Body of pancreas (tissue), 4 donors: ENCODE measurements around the gene PAIP1. TPM values are rescaled to one million over a fixed set of nuclear protein-coding genes. Genes with fewer than 3 reads are reported as not detected.

Experiments used
- ATAC-seq: fragments of 150-250 bp; one replicate; pipeline ENCODE4 v1.9.1; 2016
- DNase-seq, 4 donors: peaks; one replicate each; pipeline ENCODE4 v3.0.0-alpha.2; 2019
- H3K27ac ChIP-seq, 4 donors: fragments of 200-600 bp; sonication (generic); 1 replicate in 3 of 4; 2 replicates in 1 of 4; pipeline versions ENCODE4 v1.5.1 to v1.6.1; 2016 to 2019; ENCODE audit warnings: mild to moderate bottlenecking in 1 of 4, mixed read lengths in 1 of 4, moderate library complexity in 1 of 4
- H3K27me3 ChIP-seq, 2 donors: fragments of 200-600 bp; sonication (generic); one replicate each; pipeline ENCODE4 v1.6.0; 2016; ENCODE audit warnings: mild to moderate bottlenecking in 1 of 2
- H3K36me3 ChIP-seq, 2 donors: fragments of 200-600 bp; sonication (generic); replicated peaks in 1 of 2; 2 replicates each; pipeline ENCODE4 v1.5.1; 2016; ENCODE audit warnings: low read depth in 2 of 2; ENCODE audit not compliant: insufficient read depth in 1 of 2
- H3K4me1 ChIP-seq: fragments of 200-600 bp; sonication (generic); one replicate; pipeline ENCODE4 v1.6.0; 2016
- H3K4me3 ChIP-seq, 2 donors: fragments of 200-600 bp; sonication (generic); 1 replicate in 1 of 2; 2 replicates in 1 of 2; pipeline ENCODE4 v1.5.1; 2016 to 2019
- H3K9me3 ChIP-seq, 3 donors: fragments of 200-600 bp; sonication (generic); 1 replicate in 2 of 3; 2 replicates in 1 of 3; pipeline ENCODE4 v1.5.1; 2016
- CTCF ChIP-seq, 7 experiments: fragments of 450-650 bp in 4 of 7; fragments of 200-600 bp in 3 of 7; sonication (generic) in 3 of 7; IDR thresholded peaks; one replicate each; pipeline ENCODE4 v1.5.1; 2016 to 2019; ENCODE audit warnings: antibody characterized with exemption in 7 of 7
- POLR2A ChIP-seq, 3 donors: fragments of 450-650 bp; IDR thresholded peaks; one replicate each; pipeline ENCODE4 v1.6.1; 2016; ENCODE audit warnings: antibody characterized with exemption in 3 of 3, mild to moderate bottlenecking in 2 of 3
- WGBS, 2 donors: methylation state at CpG; one replicate each; pipeline ENCODE4 v1.1.5; 2017; 5-methylcytosine and 5-hydroxymethylcytosine counted together
- intact Hi-C: fragments of 100-400 bp; cut with DNase I; formaldehyde crosslinking; loops from one replicate; pipeline ENCODE4 v1.15.1; 2023
- total RNA-seq, 2 donors: library from RNA; depleted of rRNA; stranded (reverse); fragments of >200 nt; gene quantifications; one replicate each; pipeline ENCODE4 v1.1.0, GENCODE V29; 2016

The PAIP1 gene
- total RNA-seq = 10 to 100 TPM; 33.6 to 45.1 TPM

GRCh38 chr5:43556857-43557542 is at the start of gene PAIP1:
TSS of gene PAIP1 (minus strand) at chr5:43557077. CDS start at chr5:43556846, 231 bp downstream.
- Histone ChIP-seq H3K9me3 (no peaks in the 10 kb centered on the region), H3K4me3 (peak within 1 kb of the TSS; percentile 81 to 89), H3K27me3 (no peaks in the 10 kb centered on the region), H3K36me3 (no peaks in the 10 kb centered on the region), H3K4me1 (peaks cover 44% of the 10 kb centered on the region), H3K27ac (peak within 1 kb of the TSS; percentile 92 to 99 (median 96))
- WGBS, 2 donors = 0% methylated on average over 10 to 48 of the region's 79 CpGs
- TF ChIP-seq CTCF (IDR thresholded peaks at IDR 0.05) (peak; percentile 32 to 85 (median 75)), POLR2A (IDR thresholded peaks at IDR 0.05) (peak; percentile 74 to 79 (median 76))
- DNase-seq (peak; percentile 76 to 86 (median 85)), ATAC-seq (peak; percentile 94)
- intact Hi-C loops = no loop called here

GRCh38 chr5:43606351-43606750 is 49.5 kb upstream of the PAIP1 start:
- Histone ChIP-seq H3K4me1 (peaks cover 18% of the 10 kb centered on the region), H3K9me3 (no peaks in the 10 kb centered on the region), H3K27ac (no peak overlapping the region), H3K27me3 (no peaks in the 10 kb centered on the region), H3K4me3 (no peak overlapping the region), H3K36me3 (no peaks in the 10 kb centered on the region)
- intact Hi-C loops = no loop called here
- ATAC-seq (no peak), DNase-seq (no peak)
- TF ChIP-seq CTCF (IDR thresholded peaks at IDR 0.05) = no peak
- no peak for TF ChIP-seq POLR2A (IDR thresholded peaks at IDR 0.05)
- WGBS, 2 donors = 85 to 91% methylated on average over 3 of the region's 3 CpGs

GRCh38 chr5:43604699-43605098 is 47.8 kb upstream of the PAIP1 start:
- Histone ChIP-seq H3K4me3 (no peak overlapping the region), H3K27ac (peak overlapping the region in 3 of 4 donors; percentile 87 to 93 (median 89)), H3K4me1 (peaks cover 21% of the 10 kb centered on the region), H3K27me3 (no peaks in the 10 kb centered on the region), H3K9me3 (no peaks in the 10 kb centered on the region), H3K36me3 (no peaks in the 10 kb centered on the region)
- WGBS, 2 donors = 51 to 67% methylated on average over 4 of the region's 4 CpGs
- intact Hi-C loops = no loop called here
- ATAC-seq (no peak), DNase-seq (no peak)
- TF ChIP-seq POLR2A (IDR thresholded peaks at IDR 0.05) = no peak
- TF ChIP-seq CTCF (IDR thresholded peaks at IDR 0.05) = no peak

GRCh38 chr5:43603344-43604217 is 46.7 kb upstream of the PAIP1 start:
- intact Hi-C loops = no loop called here
- ATAC-seq = peak; percentile 85
- peak overlapping the region; percentile 71 to 93 (median 88) for H3K27ac ChIP-seq
- DNase-seq = peak; percentile 81 to 88 (median 86)
- 0 to 2% methylated on average over 29 to 45 of the region's 49 CpGs for WGBS, 2 donors
- TF ChIP-seq CTCF (IDR thresholded peaks at IDR 0.05) (no peak), POLR2A (IDR thresholded peaks at IDR 0.05) (peak; percentile 64 to 87 (median 85))
- no peaks in the 10 kb centered on the region for H3K27me3 ChIP-seq
- H3K4me1 ChIP-seq = peaks cover 21% of the 10 kb centered on the region
- no peaks in the 10 kb centered on the region for H3K9me3 ChIP-seq
- peak overlapping the region; percentile 51 to 63 for H3K4me3 ChIP-seq
- no peaks in the 10 kb centered on the region for H3K36me3 ChIP-seq
